ENCODE measurements around the gene UCHL3. TPM values are rescaled to one million over a fixed set of nuclear protein-coding genes. Genes with fewer than 3 reads are reported as not detected.

The UCHL3 gene
- total and polyA plus RNA-seq, 10 donors: 18.9 to 31.5 (median 24.2) TPM

- no peaks in the 10 kb centered on the region for H3K36me3 ChIP-seq
- no peak overlapping the region for H3K27ac ChIP-seq
- DNase-seq: no peak
- H3K4me1 ChIP-seq: peaks cover 0 to 23% (median 6%) of the 10 kb centered on the region in 6 donors
- no peaks in the 10 kb centered on the region for H3K27me3 ChIP-seq (replicated peaks in 1 of 7)
- no peak overlapping the region for H3K4me3 ChIP-seq
- H3K9me3 ChIP-seq: no peaks in the 10 kb centered on the region
- TF ChIP-seq POLR2AphosphoS5 (IDR thresholded peaks at IDR 0.05): no peak
- TF ChIP-seq CTCF (IDR thresholded peaks at IDR 0.05 in 8 of 11, conservative IDR thresholded peaks at IDR 0.05 in 3 of 11): no peak
- no peak for TF ChIP-seq POLR2A (IDR thresholded peaks at IDR 0.05)
- WGBS, 5 donors: 77 to 85% (median 85%) methylated on average over 5 of the region's 5 CpGs
- intact Hi-C loops (cut with DNase I; ENCODE audit: low total_unique reads): no loop called here
Observed at GRCh38 chr13:75513271-75513670, 36.3 kb upstream of the UCHL3 start.

GRCh38 chr13:75514080-75514995 is 35.3 kb upstream of the UCHL3 start:
- no peaks in the 10 kb centered on the region for H3K27me3 ChIP-seq (replicated peaks in 1 of 7)
- no peak overlapping the region for H3K4me3 ChIP-seq
- peaks cover 0 to 23% (median 6%) of the 10 kb centered on the region in 6 donors for H3K4me1 ChIP-seq
- H3K36me3 ChIP-seq: no peaks in the 10 kb centered on the region
- H3K9me3 ChIP-seq: peaks cover 0 to 6% (median 0%) of the 10 kb centered on the region in 8 donors
- WGBS, 5 donors: 62 to 73% (median 64%) methylated on average over 3 of the region's 3 CpGs
- no peak for DNase-seq
- H3K27ac ChIP-seq: no peak overlapping the region
- no peak for TF ChIP-seq POLR2AphosphoS5 (IDR thresholded peaks at IDR 0.05)
- TF ChIP-seq POLR2A (IDR thresholded peaks at IDR 0.05): no peak
- TF ChIP-seq CTCF (IDR thresholded peaks at IDR 0.05 in 8 of 11, conservative IDR thresholded peaks at IDR 0.05 in 3 of 11): no peak
- intact Hi-C loops (cut with DNase I; ENCODE audit: low total_unique reads): no loop called here

- no peak overlapping the region for H3K27ac ChIP-seq
- peaks cover 0 to 24% (median 6%) of the 10 kb centered on the region in 8 donors for H3K9me3 ChIP-seq
- no peak for DNase-seq
- H3K27me3 ChIP-seq (replicated peaks in 1 of 7): no peaks in the 10 kb centered on the region
- TF ChIP-seq POLR2A (IDR thresholded peaks at IDR 0.05) (no peak), CTCF (IDR thresholded peaks at IDR 0.05 in 8 of 11, conservative IDR thresholded peaks at IDR 0.05 in 3 of 11) (no peak), POLR2AphosphoS5 (IDR thresholded peaks at IDR 0.05) (no peak)
- no peak overlapping the region for H3K4me3 ChIP-seq
- 93 to 97% (median 95%) methylated on average over 8 to 30 of the region's 30 CpGs for WGBS, 5 donors
- intact Hi-C loops (cut with DNase I; ENCODE audit: low total_unique reads): no loop called here
- H3K36me3 ChIP-seq: no peaks in the 10 kb centered on the region
- no peaks in the 10 kb centered on the region for H3K4me1 ChIP-seq
Observed at GRCh38 chr13:75518439-75519088, 31.0 kb upstream of the UCHL3 start.

GRCh38 chr13:75521956-75522355 is 27.6 kb upstream of the UCHL3 start:
- no peak for DNase-seq
- no peaks in the 10 kb centered on the region for H3K4me1 ChIP-seq
- intact Hi-C loops (cut with DNase I; ENCODE audit: low total_unique reads): no loop called here

More at GRCh38 chr13:75521956-75522355, 27.6 kb upstream of the UCHL3 start:
- WGBS, 5 donors: 45 to 54% (median 49%) methylated on average over 3 of the region's 3 CpGs
- Histone ChIP-seq H3K27ac (no peak overlapping the region), H3K9me3 (peaks cover 0 to 24% (median 6%) of the 10 kb centered on the region in 8 donors), H3K4me3 (no peak overlapping the region), H3K27me3 (replicated peaks in 1 of 7) (no peaks in the 10 kb centered on the region), H3K36me3 (peaks cover 0 to 20% (median 14%) of the 10 kb centered on the region in 6 donors)
- no peak for TF ChIP-seq CTCF (IDR thresholded peaks at IDR 0.05 in 8 of 11, conservative IDR thresholded peaks at IDR 0.05 in 3 of 11)
- no peak for TF ChIP-seq POLR2A (IDR thresholded peaks at IDR 0.05)

All from spleen (tissue), 11 donors.